OCI-LY7 (cell line): ENCODE results near the gene CD164L2.

Experiments
- EZH2phosphoT487 ChIP-seq: fragments of 200-600 bp; sonication (generic); IDR thresholded peaks from 2 replicates; pipeline ENCODE4 v1.6.1; 2018; ENCODE audit warnings: low read depth, borderline replicate concordance, mild to moderate bottlenecking, mixed run types, antibody characterized with exemption, low read length, moderate library complexity, mixed read lengths
- TF ChIP-seq, protein P1 (sequence below): fragments of 200-600 bp; sonication (generic); conservative IDR thresholded peaks from 2 replicates; pipeline ENCODE4 v1.5.1; 2014; ENCODE audit warnings: mild to moderate bottlenecking, antibody characterized with exemption, low read length, moderate library complexity, mixed read lengths

DNA sequence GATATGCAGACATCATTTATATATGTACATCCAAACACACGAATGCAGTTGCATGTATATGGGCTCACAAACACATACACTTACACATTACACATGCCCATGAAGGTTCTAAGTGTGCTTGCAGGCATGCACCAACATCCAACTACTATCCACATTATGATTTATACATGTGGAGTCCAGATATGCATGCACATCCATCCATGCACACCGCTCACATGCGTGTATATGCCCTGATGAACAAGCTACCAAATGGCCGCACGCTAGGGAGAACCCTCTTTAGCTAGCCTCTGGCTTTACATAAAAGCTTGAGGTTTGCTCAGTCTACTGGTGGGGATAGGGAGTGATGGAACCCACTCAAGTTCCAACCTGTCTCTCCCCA, 17.8 kb upstream of the CD164L2 start:
- TF ChIP-seq, protein P1, sequence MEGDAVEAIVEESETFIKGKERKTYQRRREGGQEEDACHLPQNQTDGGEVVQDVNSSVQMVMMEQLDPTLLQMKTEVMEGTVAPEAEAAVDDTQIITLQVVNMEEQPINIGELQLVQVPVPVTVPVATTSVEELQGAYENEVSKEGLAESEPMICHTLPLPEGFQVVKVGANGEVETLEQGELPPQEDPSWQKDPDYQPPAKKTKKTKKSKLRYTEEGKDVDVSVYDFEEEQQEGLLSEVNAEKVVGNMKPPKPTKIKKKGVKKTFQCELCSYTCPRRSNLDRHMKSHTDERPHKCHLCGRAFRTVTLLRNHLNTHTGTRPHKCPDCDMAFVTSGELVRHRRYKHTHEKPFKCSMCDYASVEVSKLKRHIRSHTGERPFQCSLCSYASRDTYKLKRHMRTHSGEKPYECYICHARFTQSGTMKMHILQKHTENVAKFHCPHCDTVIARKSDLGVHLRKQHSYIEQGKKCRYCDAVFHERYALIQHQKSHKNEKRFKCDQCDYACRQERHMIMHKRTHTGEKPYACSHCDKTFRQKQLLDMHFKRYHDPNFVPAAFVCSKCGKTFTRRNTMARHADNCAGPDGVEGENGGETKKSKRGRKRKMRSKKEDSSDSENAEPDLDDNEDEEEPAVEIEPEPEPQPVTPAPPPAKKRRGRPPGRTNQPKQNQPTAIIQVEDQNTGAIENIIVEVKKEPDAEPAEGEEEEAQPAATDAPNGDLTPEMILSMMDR: no peak
- no peak for TF ChIP-seq EZH2phosphoT487
